Measurements from ENCODE around the gene MDN1.
A peak's percentile ranks its signal among the peaks of the same experiment; 100 is the strongest.
"Not testable (repeated sequence)": the region's sequence is repeated elsewhere in the genome, so short reads cannot be mapped to it uniquely, and the experiment has no call there.

The MDN1 gene

GRCh38 chr6:89828475-89828987 lies 8.9 kb upstream of the MDN1 start:
- peak overlapping the region in 20 of 21 experiments; percentile 39 to 92 (median 82) for H3K27ac ChIP-seq

GRCh38 chr6:89826029-89826528 lies 6.5 kb upstream of the MDN1 start:
- Histone ChIP-seq H3K4me3 (no peak overlapping the region), H3K27ac (no peak overlapping the region)

More at GRCh38 chr6:89828475-89828987, 8.9 kb upstream of the MDN1 start:
- H3K4me3 ChIP-seq = peak overlapping the region; percentile 59 to 95 (median 86)

GRCh38 chr6:89818977-89819335 lies 638 bp downstream of the MDN1 start:
- peak overlapping the region; percentile 63 to 92 (median 79) for H3K4me3 ChIP-seq
- peak overlapping the region; percentile 6 to 97 (median 87) for H3K27ac ChIP-seq

GRCh38 chr6:89817481-89817880 lies 2.1 kb downstream of the MDN1 start:
- H3K4me3 ChIP-seq = no peak overlapping the region
- H3K27ac ChIP-seq = no peak overlapping the region

GRCh38 chr6:89813422-89813821 lies 6.2 kb downstream of the MDN1 start:
- not testable (repeated sequence) for H3K27ac ChIP-seq, H3K4me3 ChIP-seq

- Histone ChIP-seq H3K27ac (no peak overlapping the region), H3K4me3 (no peak overlapping the region)
Observed at GRCh38 chr6:89807581-89807980, 12.0 kb downstream of the MDN1 start.

GRCh38 chr6:89805814-89806371 lies 13.7 kb downstream of the MDN1 start:
- no peak overlapping the region for H3K4me3 ChIP-seq
- H3K27ac ChIP-seq = no peak overlapping the region

- no peak overlapping the region for H3K4me3 ChIP-seq
- H3K27ac ChIP-seq = no peak overlapping the region
Observed at GRCh38 chr6:89803271-89803670, 16.3 kb downstream of the MDN1 start.

- Histone ChIP-seq H3K4me3 (no peak overlapping the region), H3K27ac (no peak overlapping the region)
Observed at GRCh38 chr6:89799756-89800155, 19.8 kb downstream of the MDN1 start.

GRCh38 chr6:89799096-89799495 lies 20.5 kb downstream of the MDN1 start:
- no peak overlapping the region for H3K27ac ChIP-seq
- H3K4me3 ChIP-seq = no peak overlapping the region

- H3K4me3 ChIP-seq = no peak overlapping the region
- H3K27ac ChIP-seq = no peak overlapping the region
Observed at GRCh38 chr6:89797317-89797716, 22.3 kb downstream of the MDN1 start.

- no peak overlapping the region for H3K4me3 ChIP-seq
- H3K27ac ChIP-seq = peak overlapping the region in 1 of 21 experiments; percentile 43
Observed at GRCh38 chr6:89794324-89794723, 25.3 kb downstream of the MDN1 start.

GRCh38 chr6:89793586-89793985 lies 26.0 kb downstream of the MDN1 start:
- Histone ChIP-seq H3K27ac (peak overlapping the region in 1 of 21 experiments; percentile 43), H3K4me3 (no peak overlapping the region)

GRCh38 chr6:89792881-89793280 lies 26.7 kb downstream of the MDN1 start:
- Histone ChIP-seq H3K4me3 (no peak overlapping the region), H3K27ac (peak overlapping the region in 1 of 21 experiments; percentile 46)

GRCh38 chr6:89790403-89790802 lies 29.2 kb downstream of the MDN1 start:
- H3K27ac ChIP-seq = no peak overlapping the region
- no peak overlapping the region for H3K4me3 ChIP-seq

GRCh38 chr6:89789980-89790379 lies 29.6 kb downstream of the MDN1 start:
- Histone ChIP-seq H3K4me3 (no peak overlapping the region), H3K27ac (no peak overlapping the region)

GRCh38 chr6:89787660-89788328 lies 31.8 kb downstream of the MDN1 start:
- no peak overlapping the region for H3K27ac ChIP-seq
- no peak overlapping the region for H3K4me3 ChIP-seq

GRCh38 chr6:89786970-89787369 lies 32.6 kb downstream of the MDN1 start:
- no peak overlapping the region for H3K4me3 ChIP-seq
- no peak overlapping the region for H3K27ac ChIP-seq

- H3K4me3 ChIP-seq = no peak overlapping the region
- no peak overlapping the region for H3K27ac ChIP-seq
Observed at GRCh38 chr6:89784838-89785237, 34.8 kb downstream of the MDN1 start.

- H3K4me3 ChIP-seq, H3K27ac ChIP-seq: not testable (repeated sequence)
Observed at GRCh38 chr6:89783293-89783692, 36.3 kb downstream of the MDN1 start.

- Histone ChIP-seq H3K4me3 (no peak overlapping the region), H3K27ac (no peak overlapping the region)
Observed at GRCh38 chr6:89782222-89782621, 37.4 kb downstream of the MDN1 start.
